ENCODE measurements around the gene OR2S2.

GRCh38 chr9:35909274-35909673, 48.7 kb downstream of the OR2S2 start, which contains the start of gene SPAAR:
- TF ChIP-seq CTCF (conservative IDR thresholded peaks at IDR 0.05; ENCODE audit: low read depth, low read length) = no peak
- no peak for TF ChIP-seq EZH2 (IDR thresholded peaks at IDR 0.05; ENCODE audit: borderline replicate concordance, low read depth, low read length, poor library complexity, severe bottlenecking)

Data from A673 (cell line).